Nephron progenitor cell (in vitro differentiated cells): ENCODE measurements around the gene TARP.

Experiments
- DNase-seq: peaks from one replicate; pipeline ENCODE4 v3.0.0; 2021
- H3K27ac Mint-ChIP-seq: 2 replicates; pipeline ENCODE4 v1.8.0; 2021; ENCODE audit warnings: mild to moderate bottlenecking, moderate library complexity, mixed read lengths
- H3K27me3 Mint-ChIP-seq: 2 replicates; pipeline ENCODE4 v1.8.0; 2021; ENCODE audit warnings: mild to moderate bottlenecking, low read depth, mixed read lengths; ENCODE audit not compliant: poor library complexity
- H3K36me3 Mint-ChIP-seq: 2 replicates; pipeline ENCODE4 v1.8.0; 2021; ENCODE audit warnings: low read depth, mixed read lengths
- H3K4me1 Mint-ChIP-seq: 2 replicates; pipeline ENCODE4 v1.8.0; 2021; ENCODE audit warnings: mixed read lengths
- H3K4me3 Mint-ChIP-seq: 2 replicates; pipeline ENCODE4 v1.8.0; 2021; ENCODE audit warnings: mild to moderate bottlenecking, moderate library complexity, mixed read lengths
- H3K9me3 Mint-ChIP-seq: 2 replicates; pipeline ENCODE4 v1.8.0; 2021; ENCODE audit warnings: mild to moderate bottlenecking, moderate library complexity, mixed read lengths
- CTCF ChIP-seq: fragments of 200-600 bp; sonication (generic); IDR thresholded peaks from 2 replicates; pipeline ENCODE4 v1.5.0; 2021; ENCODE audit warnings: antibody characterized with exemption

The TARP gene

GRCh38 chr7:38319873-38320272, 46.4 kb upstream of the TARP start:
- TF ChIP-seq CTCF = no peak
- DNase-seq = no peak
- no peaks in the 10 kb centered on the region for H3K27me3 Mint-ChIP-seq
- peaks cover 21% of the 10 kb centered on the region for H3K4me1 Mint-ChIP-seq
- no peaks in the 10 kb centered on the region for H3K9me3 Mint-ChIP-seq
- H3K4me3 Mint-ChIP-seq = no peak overlapping the region
- H3K36me3 Mint-ChIP-seq = no peaks in the 10 kb centered on the region
- no peak overlapping the region for H3K27ac Mint-ChIP-seq

- Mint-ChIP-seq H3K9me3 (no peaks in the 10 kb centered on the region), H3K27ac (no peak overlapping the region), H3K27me3 (no peaks in the 10 kb centered on the region), H3K4me3 (no peak overlapping the region), H3K4me1 (peaks cover 21% of the 10 kb centered on the region), H3K36me3 (no peaks in the 10 kb centered on the region)
- peak; percentile 32 for DNase-seq
- peak; percentile 61 for TF ChIP-seq CTCF
Measured at GRCh38 chr7:38318803-38319416, 45.5 kb upstream of the TARP start.

GRCh38 chr7:38318241-38318640, 44.8 kb upstream of the TARP start:
- H3K27ac Mint-ChIP-seq = peak overlapping the region; percentile 49
- H3K36me3 Mint-ChIP-seq = no peaks in the 10 kb centered on the region
- no peak for DNase-seq
- no peaks in the 10 kb centered on the region for H3K27me3 Mint-ChIP-seq
- peaks cover 21% of the 10 kb centered on the region for H3K4me1 Mint-ChIP-seq
- TF ChIP-seq CTCF = no peak
- no peak overlapping the region for H3K4me3 Mint-ChIP-seq
- H3K9me3 Mint-ChIP-seq = no peaks in the 10 kb centered on the region

GRCh38 chr7:38317515-38317914, 44.1 kb upstream of the TARP start:
- no peaks in the 10 kb centered on the region for H3K27me3 Mint-ChIP-seq
- no peak overlapping the region for H3K27ac Mint-ChIP-seq
- H3K4me1 Mint-ChIP-seq = peaks cover 21% of the 10 kb centered on the region
- H3K36me3 Mint-ChIP-seq = no peaks in the 10 kb centered on the region
- H3K4me3 Mint-ChIP-seq = no peak overlapping the region
- H3K9me3 Mint-ChIP-seq = no peaks in the 10 kb centered on the region
- no peak for TF ChIP-seq CTCF
- no peak for DNase-seq

- H3K36me3 Mint-ChIP-seq = no peaks in the 10 kb centered on the region
- no peaks in the 10 kb centered on the region for H3K9me3 Mint-ChIP-seq
- no peak overlapping the region for H3K27ac Mint-ChIP-seq
- TF ChIP-seq CTCF = no peak
- H3K27me3 Mint-ChIP-seq = no peaks in the 10 kb centered on the region
- H3K4me3 Mint-ChIP-seq = no peak overlapping the region
- no peak for DNase-seq
- peaks cover 21% of the 10 kb centered on the region for H3K4me1 Mint-ChIP-seq
Measured at GRCh38 chr7:38316733-38317360, 43.4 kb upstream of the TARP start.

GRCh38 chr7:38315410-38315809, 42.0 kb upstream of the TARP start:
- peaks cover 21% of the 10 kb centered on the region for H3K4me1 Mint-ChIP-seq
- no peaks in the 10 kb centered on the region for H3K27me3 Mint-ChIP-seq
- TF ChIP-seq CTCF = no peak
- DNase-seq = no peak
- no peaks in the 10 kb centered on the region for H3K36me3 Mint-ChIP-seq
- H3K4me3 Mint-ChIP-seq = no peak overlapping the region
- H3K9me3 Mint-ChIP-seq = no peaks in the 10 kb centered on the region
- H3K27ac Mint-ChIP-seq = no peak overlapping the region
